ENCODE results near the gene PCNT. TPM values are rescaled to one million over a fixed set of nuclear protein-coding genes. Genes with fewer than 3 reads are reported as not detected.

The PCNT gene
- polyA plus RNA-seq (2013, experiment 1 of 2; ENCODE audit: insufficient read length): 24.8 TPM
- polyA plus RNA-seq (2013, experiment 2 of 2; ENCODE audit: insufficient read length): 28.1 TPM

- peak; percentile 98 for DNase-seq
Observed at GRCh38 chr21:46323710-46324389, at the start of gene PCNT, which contains the start of gene C21orf58. PCNT (plus strand) TSS chr21:46324156; CDS start chr21:46324229, 73 bp downstream. C21orf58 (minus strand) TSS chr21:46323870; CDS start chr21:46322738, 1,132 bp downstream.

- DNase-seq: no peak
Observed at GRCh38 chr21:46274797-46275390, 49.1 kb upstream of the PCNT start.

GRCh38 chr21:46284077-46284644, 39.8 kb upstream of the PCNT start:
- no peak for DNase-seq

GRCh38 chr21:46284733-46285132, 39.2 kb upstream of the PCNT start:
- DNase-seq: no peak

- DNase-seq: no peak
Observed at GRCh38 chr21:46285206-46285661, 38.7 kb upstream of the PCNT start, which contains the start of gene MCM3AP. MCM3AP (minus strand) TSS chr21:46285611; CDS start chr21:46285286, 325 bp downstream.

- peak; percentile 94 for DNase-seq
Observed at GRCh38 chr21:46285761-46286647, 38.0 kb upstream of the PCNT start, which contains the start of gene YBEY. YBEY (plus strand) TSS chr21:46286342; CDS start chr21:46286914, 572 bp downstream.

- no peak for DNase-seq
Observed at GRCh38 chr21:46286648-46287002, 37.3 kb upstream of the PCNT start.

GRCh38 chr21:46287541-46287940, 36.4 kb upstream of the PCNT start:
- no peak for DNase-seq

- DNase-seq: no peak
Observed at GRCh38 chr21:46289655-46290179, 34.2 kb upstream of the PCNT start.

GRCh38 chr21:46291561-46291960, 32.4 kb upstream of the PCNT start:
- DNase-seq: no peak

- peak; percentile 76 for DNase-seq
Observed at GRCh38 chr21:46294647-46295176, 29.2 kb upstream of the PCNT start.

- peak; percentile 88 for DNase-seq
Observed at GRCh38 chr21:46295177-46295770, 28.7 kb upstream of the PCNT start.

- peak; percentile 91 for DNase-seq
Observed at GRCh38 chr21:46295996-46296752, 27.8 kb upstream of the PCNT start.

GRCh38 chr21:46297338-46298271, 26.4 kb upstream of the PCNT start:
- DNase-seq: peak; percentile 28

- no peak for DNase-seq
Observed at GRCh38 chr21:46299167-46299566, 24.8 kb upstream of the PCNT start.

GRCh38 chr21:46301759-46302158, 22.2 kb upstream of the PCNT start:
- no peak for DNase-seq

GRCh38 chr21:46304437-46304836, 19.5 kb upstream of the PCNT start:
- no peak for DNase-seq

- DNase-seq: no peak
Observed at GRCh38 chr21:46304955-46305354, 19.0 kb upstream of the PCNT start.

GRCh38 chr21:46307625-46308024, 16.3 kb upstream of the PCNT start:
- DNase-seq: no peak

Data from fibroblast of skin of scalp (primary cell).